Epithelial cell of umbilical artery (primary cell): ENCODE results near the gene TRIM64. TPM values are rescaled to one million over a fixed set of nuclear protein-coding genes. Genes with fewer than 3 reads are reported as not detected.

ENCODE experiments used
- total RNA-seq: library from RNA; depleted of rRNA; stranded (reverse); fragments of >200 nt; gene quantifications from 2 replicates; pipeline ENCODE4 v1.2.3, GENCODE V29; 2014

The TRIM64 gene
- total RNA-seq = not detected in 2 replicates

GRCh38 chr11:89965737-89966136 is at the start of gene TRIM64:
Gene TRIM64, plus strand, starts transcription at chr11:89966037. Its CDS starts 2,467 bp downstream, at chr11:89968504.

GRCh38 chr11:89922195-89922660 is 43.6 kb upstream of the TRIM64 start, which contains the start of gene TRIM49D1:
Gene TRIM49D1, minus strand, starts transcription at chr11:89922245. Its CDS starts 4,535 bp downstream, at chr11:89917710.

GRCh38 chr11:89923764-89924163 is 42.1 kb upstream of the TRIM64 start, which contains the start of gene TRIM49D2:
Gene TRIM49D2, plus strand, starts transcription at chr11:89924064. Its CDS starts 2,698 bp downstream, at chr11:89926762.

Other genes starting within 250 kb of the TRIM64 start
- gene TRIM49, start 157.5 kb upstream of the TRIM64 start, total RNA-seq = not detected in 2 replicates
- gene TRIM64B, start 87.5 kb upstream of the TRIM64 start, total RNA-seq = not detected in 2 replicates
- not detected in 2 replicates for gene TRIM49D1, start 43.8 kb upstream of the TRIM64 start, total RNA-seq
- gene TRIM49D2, start 42.0 kb upstream of the TRIM64 start, total RNA-seq = not detected in 2 replicates
- not detected in 2 replicates for gene TRIM49C, start 65.1 kb downstream of the TRIM64 start, total RNA-seq
- not detected in 2 replicates for gene UBTFL1, start 119.9 kb downstream of the TRIM64 start, total RNA-seq
- 0.32 and 0.61 TPM in 2 replicates for gene NAALAD2, start 168.6 kb downstream of the TRIM64 start, total RNA-seq